ENCODE data around the gene TTC21A.

Gene TTC21A

DNA sequence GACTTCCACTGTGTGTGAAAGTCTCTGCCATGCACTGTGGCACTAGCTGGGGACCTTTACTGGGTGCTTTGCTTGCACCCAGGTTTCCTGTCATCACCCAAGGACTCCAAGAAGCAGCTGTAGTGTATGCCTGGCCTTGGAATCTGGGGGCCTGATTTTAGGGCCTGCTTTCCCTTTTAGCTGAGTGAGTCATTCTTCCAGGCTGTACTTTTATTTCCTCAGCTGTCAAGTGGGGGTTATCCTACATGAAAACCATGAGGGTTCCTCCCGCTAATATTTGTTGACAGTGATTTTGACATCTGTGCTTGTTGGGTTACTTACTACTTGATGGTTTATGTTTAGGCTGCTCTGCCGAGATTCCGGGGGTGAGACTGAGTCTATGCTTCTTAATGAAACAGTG is 18.6 kb upstream of the TTC21A start:
- no peak for TF ChIP-seq CTCF (IDR thresholded peaks at IDR 0.05; ENCODE audit: control insufficient read depth, insufficient read depth, low read depth, low read length, missing control alignments)
- DNase-seq (ENCODE audit: low read depth) = no peak
- H3K4me3 ChIP-seq (ENCODE audit: control insufficient read depth, low read depth, low read length) = no peak overlapping the region

DNA sequence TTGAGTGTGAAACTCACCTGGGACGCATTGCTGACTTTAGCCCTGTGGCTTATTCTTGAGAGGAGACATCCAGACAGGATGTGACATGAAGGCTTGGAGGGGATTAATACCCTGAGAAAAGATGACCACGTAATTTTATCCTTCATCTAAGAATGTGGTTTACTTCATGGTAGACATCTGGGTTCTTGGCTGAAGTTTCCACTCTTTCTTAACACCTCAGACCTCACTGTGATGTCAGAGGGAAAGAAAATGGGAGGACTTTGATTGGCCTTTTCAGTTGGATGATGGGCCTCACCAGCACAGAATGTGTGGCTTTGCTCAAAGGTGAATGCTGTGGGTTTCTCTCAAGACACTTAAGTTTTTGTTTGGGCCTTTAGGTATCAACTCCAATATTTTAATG is 16.6 kb upstream of the TTC21A start:
- no peak for TF ChIP-seq CTCF (IDR thresholded peaks at IDR 0.05; ENCODE audit: control insufficient read depth, insufficient read depth, low read depth, low read length, missing control alignments)
- DNase-seq (ENCODE audit: low read depth) = no peak
- H3K4me3 ChIP-seq (ENCODE audit: control insufficient read depth, low read depth, low read length) = no peak overlapping the region

DNA sequence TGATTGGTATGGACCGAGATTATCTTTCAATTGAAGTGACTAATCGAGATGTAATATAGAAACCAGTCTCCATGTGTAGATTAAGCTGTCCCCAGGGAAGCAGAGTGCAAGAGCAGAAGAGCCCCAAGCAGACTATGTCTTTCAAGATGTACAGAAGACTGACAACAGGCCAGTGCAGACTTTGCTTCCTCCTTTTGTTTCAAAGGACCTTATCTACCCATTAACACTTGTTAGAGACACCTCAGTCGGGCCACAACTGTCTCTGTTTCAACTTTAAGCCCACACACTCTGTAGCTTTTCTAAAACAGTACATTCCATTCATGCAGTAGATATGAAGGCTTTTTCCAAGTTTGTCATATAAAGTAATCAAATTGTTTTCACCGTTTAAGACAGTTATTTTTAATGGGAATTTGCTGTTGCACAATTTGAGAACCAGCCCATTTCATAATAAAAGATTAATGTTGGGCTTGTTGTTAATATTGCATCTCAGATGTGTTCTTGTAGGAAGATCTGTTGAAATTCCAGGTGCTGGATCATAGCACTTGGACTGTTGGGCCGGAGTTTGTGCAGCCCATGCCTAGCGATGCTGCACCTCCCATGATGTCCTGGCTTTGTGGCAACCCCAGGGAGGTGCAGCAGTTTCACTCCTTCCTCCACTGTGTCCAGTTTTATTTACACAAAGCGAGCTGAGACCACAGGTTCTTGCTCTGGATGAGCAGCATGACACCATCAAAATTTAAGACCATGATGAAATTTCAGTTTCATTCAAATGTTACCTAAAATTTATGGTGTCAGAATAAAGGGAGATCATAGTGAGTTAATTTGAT is 12.4 kb upstream of the TTC21A start:
- no peak overlapping the region for H3K4me3 ChIP-seq (ENCODE audit: control insufficient read depth, low read depth, low read length)
- TF ChIP-seq CTCF (IDR thresholded peaks at IDR 0.05; ENCODE audit: control insufficient read depth, insufficient read depth, low read depth, low read length, missing control alignments) = no peak
- DNase-seq (ENCODE audit: low read depth) = no peak

DNA sequence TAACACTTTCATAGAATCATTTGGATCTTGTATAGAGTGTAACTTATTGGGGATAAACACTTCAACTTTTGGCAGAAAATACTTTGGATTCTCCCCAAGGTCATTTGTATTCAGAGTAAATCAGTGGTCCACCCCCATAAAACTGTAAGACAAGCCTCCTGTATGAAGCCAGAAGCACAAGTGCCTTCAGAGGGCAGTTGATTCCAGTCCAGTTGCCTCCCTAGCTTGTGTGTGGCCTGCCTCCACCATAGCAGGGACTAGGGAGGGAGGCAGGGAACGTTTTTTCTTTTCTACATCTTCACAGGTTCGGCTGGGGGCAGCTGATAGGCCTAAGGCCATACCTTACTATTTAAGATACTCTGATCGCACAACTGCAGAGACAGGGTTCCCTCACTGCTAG is 11.7 kb upstream of the TTC21A start:
- no peak for TF ChIP-seq CTCF (IDR thresholded peaks at IDR 0.05; ENCODE audit: control insufficient read depth, insufficient read depth, low read depth, low read length, missing control alignments)
- DNase-seq (ENCODE audit: low read depth) = no peak
- no peak overlapping the region for H3K4me3 ChIP-seq (ENCODE audit: control insufficient read depth, low read depth, low read length)

DNA sequence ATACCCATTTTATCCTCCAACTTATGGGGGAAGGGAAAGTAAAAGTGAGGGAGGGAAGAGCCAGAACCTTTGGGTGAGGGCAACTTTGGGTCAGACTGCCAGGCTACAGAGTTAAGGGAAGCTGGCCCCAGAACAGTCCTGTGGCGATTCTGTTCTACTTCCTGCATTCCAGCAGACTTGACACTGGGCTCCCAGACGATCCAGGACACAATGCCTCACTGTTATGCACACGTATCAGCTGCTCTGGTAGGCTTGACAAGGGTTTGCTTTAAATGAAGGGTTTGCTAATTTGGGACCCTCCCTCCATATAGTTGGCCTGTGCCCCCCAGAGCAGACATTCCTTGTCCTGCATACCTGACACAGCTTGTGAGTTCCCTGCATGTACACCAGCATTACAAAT is 10.7 kb upstream of the TTC21A start:
- no peak for DNase-seq (ENCODE audit: low read depth)

GRCh38 chr3:39097716-39098472 is 9.6 kb upstream of the TTC21A start:
- DNase-seq (ENCODE audit: low read depth) = no peak
- no peak overlapping the region for H3K4me3 ChIP-seq (ENCODE audit: control insufficient read depth, low read depth, low read length)
- TF ChIP-seq CTCF (IDR thresholded peaks at IDR 0.05; ENCODE audit: control insufficient read depth, insufficient read depth, low read depth, low read length, missing control alignments) = no peak

More for the DNA sequence above, 10.7 kb upstream of the TTC21A start:
- no peak for TF ChIP-seq CTCF (IDR thresholded peaks at IDR 0.05; ENCODE audit: control insufficient read depth, insufficient read depth, low read depth, low read length, missing control alignments)
- no peak overlapping the region for H3K4me3 ChIP-seq (ENCODE audit: control insufficient read depth, low read depth, low read length)
